HG02610 (cell line): ENCODE results near the gene PDE4D.
A peak's percentile ranks its signal among the peaks of the same experiment; 100 is the strongest.

Experiments used
- ATAC-seq: cut with Tn5 transposase; IDR thresholded peaks from one replicate; pipeline ENCODE4 v1.9.1; 2021; ENCODE audit warnings: mild to moderate bottlenecking, moderate library complexity; ENCODE audit not compliant: unreplicated experiment

PDE4D gene

GRCh38 chr5:59193616-59194319 is 699.8 kb downstream of the PDE4D start:
- ATAC-seq: no peak

- ATAC-seq: no peak
These were observed 702.8 kb downstream of the PDE4D start for GRCh38 chr5:59190746-59191145.

- ATAC-seq: no peak
These were observed 703.9 kb downstream of the PDE4D start for GRCh38 chr5:59189472-59190244.

GRCh38 chr5:59188419-59189225 is 704.9 kb downstream of the PDE4D start:
- peak; percentile 61 for ATAC-seq

- no peak for ATAC-seq
These were observed 705.7 kb downstream of the PDE4D start for GRCh38 chr5:59187857-59188256.

- ATAC-seq: no peak
These were observed 706.9 kb downstream of the PDE4D start for GRCh38 chr5:59186623-59187022.

- ATAC-seq: no peak
These were observed 707.7 kb downstream of the PDE4D start for GRCh38 chr5:59185757-59186385.

GRCh38 chr5:59184769-59185168 is 708.8 kb downstream of the PDE4D start:
- no peak for ATAC-seq

GRCh38 chr5:59182760-59183159 is 710.8 kb downstream of the PDE4D start:
- no peak for ATAC-seq

- ATAC-seq: peak; percentile 94
These were observed 713.0 kb downstream of the PDE4D start for GRCh38 chr5:59180515-59180914.

GRCh38 chr5:59179704-59180103 is 713.8 kb downstream of the PDE4D start:
- ATAC-seq: no peak

- ATAC-seq: peak; percentile 1
These were observed 715.0 kb downstream of the PDE4D start for GRCh38 chr5:59178482-59178881.

- peak; percentile 26 for ATAC-seq
These were observed 715.5 kb downstream of the PDE4D start for GRCh38 chr5:59178071-59178470.

- ATAC-seq: no peak
These were observed 715.9 kb downstream of the PDE4D start for GRCh38 chr5:59177644-59178043.

GRCh38 chr5:59174248-59174844 is 719.2 kb downstream of the PDE4D start:
- no peak for ATAC-seq

GRCh38 chr5:59173578-59173977 is 719.9 kb downstream of the PDE4D start:
- no peak for ATAC-seq

- ATAC-seq: no peak
These were observed 722.4 kb downstream of the PDE4D start for GRCh38 chr5:59171131-59171530.

- ATAC-seq: no peak
These were observed 723.8 kb downstream of the PDE4D start for GRCh38 chr5:59169768-59170150.

GRCh38 chr5:59169081-59169767 is 724.3 kb downstream of the PDE4D start:
- no peak for ATAC-seq

GRCh38 chr5:59168067-59168466 is 725.5 kb downstream of the PDE4D start:
- ATAC-seq: no peak
